Caco-2 (cell line): Measurements from ENCODE around the gene LRMDA. TPM values are rescaled to one million over a fixed set of nuclear protein-coding genes. Genes with fewer than 3 reads are reported as not detected.

Experiments used
- BruUV-seq: library from RNA; stranded (reverse); fragments of 400-500 nt; replicated peaks from 2 replicates; lab custom pipeline; 2021; lab: Mats Ljungman, UMichigan
- CTCF ChIA-PET: fragments of 300-600 bp; sonication (Branson Sonifier 250); formaldehyde crosslinking; loops from one replicate; lab custom pipeline; 2022; ENCODE audit warnings: antibody characterized with exemption; lab: Charles Lee
- POLR2A ChIA-PET: fragments of 300-600 bp; sonication (Branson Sonifier 250); formaldehyde crosslinking; loops from one replicate; lab custom pipeline; 2022; ENCODE audit warnings: antibody characterized with exemption; lab: Charles Lee
- DNase-seq, 2 experiments: peaks; one replicate each; pipeline versions ENCODE4 v3.0.0 to v3.0.0-alpha.2; 2020 to 2022
- H3K27me3 ChIP-seq: replicated peaks from 2 replicates; pipeline ENCODE4 v1.6.0; 2011; ENCODE audit warnings: low read length; ENCODE audit not compliant: control insufficient read depth, insufficient read depth
- H3K36me3 ChIP-seq: 2 replicates; pipeline ENCODE4 v1.5.1; 2011; ENCODE audit warnings: low read length; ENCODE audit not compliant: control insufficient read depth, insufficient read depth
- H3K4me1 ChIP-seq: fragments of 250-450 bp; sonication (Bioruptor Pico); 2 replicates; pipeline ENCODE4 v1.5.1; 2020; ENCODE audit warnings: mild to moderate bottlenecking
- H3K4me3 ChIP-seq: 2 replicates; pipeline ENCODE4 v1.5.1; 2011; ENCODE audit warnings: low read depth, mild to moderate bottlenecking, control low read depth, low read length
- H3K9me3 ChIP-seq: fragments of 250-450 bp; sonication (Bioruptor Pico); 2 replicates; pipeline ENCODE4 v1.5.1; 2020; ENCODE audit warnings: mild to moderate bottlenecking, moderate library complexity
- H3K27ac Mint-ChIP-seq: one replicate; pipeline ENCODE4 v1.8.0; 2022; ENCODE audit warnings: mixed read lengths; ENCODE audit not compliant: unreplicated experiment
- H3K27me3 Mint-ChIP-seq: one replicate; pipeline ENCODE4 v1.8.0; 2022; ENCODE audit warnings: mixed read lengths; ENCODE audit not compliant: insufficient read depth, unreplicated experiment
- H3K36me3 Mint-ChIP-seq: one replicate; pipeline ENCODE4 v1.8.0; 2022; ENCODE audit warnings: mild to moderate bottlenecking, mixed read lengths; ENCODE audit not compliant: insufficient read depth, unreplicated experiment
- H3K4me1 Mint-ChIP-seq: one replicate; pipeline ENCODE4 v1.8.0; 2022; ENCODE audit warnings: low read depth, mixed read lengths; ENCODE audit not compliant: unreplicated experiment
- H3K4me3 Mint-ChIP-seq: one replicate; pipeline ENCODE4 v1.8.0; 2022; ENCODE audit warnings: mild to moderate bottlenecking, moderate library complexity, mixed read lengths; ENCODE audit not compliant: unreplicated experiment
- H3K9me3 Mint-ChIP-seq: one replicate; pipeline ENCODE4 v1.8.0; 2022; ENCODE audit warnings: mixed read lengths; ENCODE audit not compliant: unreplicated experiment
- CTCF ChIP-seq, 2 experiments: fragments of 200-600 bp in 1 of 2; IDR thresholded peaks; 1 replicate in 1 of 2; 2 replicates in 1 of 2; pipeline versions ENCODE4 v1.5.1 to v1.8.0; 2011 to 2022; ENCODE audit warnings: antibody characterized with exemption in 1 of 2, control low read depth in 1 of 2, inconsistent platforms in 1 of 2, low read depth in 1 of 2, low read length in 1 of 2, mild to moderate bottlenecking in 1 of 2, moderate library complexity in 1 of 2; ENCODE audit not compliant: insufficient read depth in 1 of 2, severe bottlenecking in 1 of 2, unreplicated experiment in 1 of 2
- intact Hi-C: fragments of 100-400 bp; cut with micrococcal nuclease; formaldehyde crosslinking; loops from one replicate; pipeline ENCODE4 v1.10.0; 2022; ENCODE audit not compliant: unreplicated experiment
- total RNA-seq: library from RNA; stranded (reverse); gene quantifications from 2 replicates; pipeline ENCODE4 v1.2.3, GENCODE V29; 2022

The LRMDA gene
- total RNA-seq, 1 experiment from 2014 or later = 18.5 TPM

DNA sequence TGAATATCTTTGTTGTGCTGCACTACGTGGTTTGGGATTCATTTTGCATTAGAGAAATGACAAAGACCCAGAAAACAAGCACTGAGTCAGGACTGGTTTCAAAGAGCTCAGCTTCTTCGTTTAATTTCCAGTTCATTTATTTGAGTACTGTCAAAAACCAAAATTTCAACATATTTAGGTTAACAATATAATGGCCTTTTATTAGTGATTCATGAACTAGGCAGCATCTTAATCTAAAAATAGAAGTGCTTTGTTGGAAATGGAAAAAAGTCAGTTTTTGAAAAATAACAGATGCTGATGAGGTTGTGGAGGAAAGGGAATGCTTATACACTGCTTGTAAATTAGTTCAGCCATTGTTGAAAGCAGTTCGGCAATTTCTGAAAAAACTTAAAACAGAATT, 856.4 kb downstream of the LRMDA start:
- no peak for TF ChIP-seq CTCF (IDR thresholded peaks at IDR 0.05; ENCODE audit: insufficient read depth in 1 of 2, low read depth in 1 of 2, low read length in 1 of 2, severe bottlenecking in 1 of 2, unreplicated experiment in 1 of 2)
- Mint-ChIP-seq H3K36me3 (no peaks in the 10 kb centered on the region), H3K27ac (no peak overlapping the region), H3K4me3 (no peak overlapping the region), H3K27me3 (no peaks in the 10 kb centered on the region), H3K4me1 (no peaks in the 10 kb centered on the region), H3K9me3 (peaks cover 20% of the 10 kb centered on the region)
- no peaks in the 10 kb centered on the region; the same call in 1 of the 2 replicates for H3K4me1 ChIP-seq
- ChIA-PET POLR2A (no interaction called here), CTCF (no interaction called here)
- DNase-seq = no peak
- BruUV-seq = no TSS peak
- H3K36me3 ChIP-seq = no peaks in the 10 kb centered on the region
- intact Hi-C loops = no loop called here
- H3K9me3 ChIP-seq = 0 out of 2 replicates have a peak, but pooled peaks cover 3% of the 10 kb centered on the region
- no peaks in the 10 kb centered on the region for H3K27me3 ChIP-seq
- no peak overlapping the region for H3K4me3 ChIP-seq

GRCh38 chr10:76291175-76291574, 859.8 kb downstream of the LRMDA start:
- TF ChIP-seq CTCF (IDR thresholded peaks at IDR 0.05; ENCODE audit: insufficient read depth in 1 of 2, low read depth in 1 of 2, low read length in 1 of 2, severe bottlenecking in 1 of 2, unreplicated experiment in 1 of 2) = no peak
- POLR2A ChIA-PET = no interaction called here
- no peaks in the 10 kb centered on the region for H3K4me1 Mint-ChIP-seq
- Histone ChIP-seq H3K27me3 (no peaks in the 10 kb centered on the region), H3K9me3 (no peaks in the 10 kb centered on the region), H3K36me3 (no peaks in the 10 kb centered on the region), H3K4me1 (no peaks in the 10 kb centered on the region), H3K4me3 (no peak overlapping the region)
- H3K9me3 Mint-ChIP-seq = peaks cover 17% of the 10 kb centered on the region
- CTCF ChIA-PET = no interaction called here
- H3K27ac Mint-ChIP-seq = no peak overlapping the region
- no peak for DNase-seq
- H3K4me3 Mint-ChIP-seq = no peak overlapping the region
- no peaks in the 10 kb centered on the region for H3K36me3 Mint-ChIP-seq
- intact Hi-C loops = no loop called here
- no peaks in the 10 kb centered on the region for H3K27me3 Mint-ChIP-seq
- BruUV-seq = no TSS peak

DNA sequence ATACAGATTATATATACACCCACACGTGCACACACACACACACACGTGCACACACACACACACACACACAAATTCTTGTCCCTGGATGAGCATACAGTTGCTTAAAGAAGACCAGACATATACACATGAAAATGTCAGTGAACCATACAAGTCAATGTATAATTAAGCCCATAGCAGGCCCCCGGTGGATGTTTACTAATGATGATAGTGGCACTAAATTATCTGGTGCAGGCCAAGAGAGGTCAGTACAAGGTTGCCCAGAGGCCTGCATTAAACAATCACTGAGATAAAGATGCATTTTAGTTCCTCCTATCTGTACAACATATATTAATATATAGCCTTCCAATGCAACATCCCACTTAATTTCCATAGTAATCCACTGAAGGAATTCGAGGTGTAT, 860.5 kb downstream of the LRMDA start:
- no peak for DNase-seq

More for the DNA sequence above, 860.5 kb downstream of the LRMDA start:
- H3K4me1 Mint-ChIP-seq = no peaks in the 10 kb centered on the region
- ChIA-PET CTCF (no interaction called here), POLR2A (no interaction called here)
- H3K27me3 ChIP-seq = no peaks in the 10 kb centered on the region
- H3K36me3 Mint-ChIP-seq = no peaks in the 10 kb centered on the region
- H3K4me1 ChIP-seq = no peaks in the 10 kb centered on the region
- no peak for TF ChIP-seq CTCF (IDR thresholded peaks at IDR 0.05; ENCODE audit: insufficient read depth in 1 of 2, low read depth in 1 of 2, low read length in 1 of 2, severe bottlenecking in 1 of 2, unreplicated experiment in 1 of 2)
- no TSS peak for BruUV-seq
- no peak overlapping the region for H3K4me3 Mint-ChIP-seq
- H3K27ac Mint-ChIP-seq = no peak overlapping the region
- no peaks in the 10 kb centered on the region for H3K27me3 Mint-ChIP-seq
- H3K9me3 ChIP-seq = no peaks in the 10 kb centered on the region
- intact Hi-C loops = no loop called here
- H3K36me3 ChIP-seq = no peaks in the 10 kb centered on the region
- peaks cover 17% of the 10 kb centered on the region for H3K9me3 Mint-ChIP-seq
- H3K4me3 ChIP-seq = no peak overlapping the region
